Panc1 (cell line): ENCODE measurements around the gene TSPYL4. TPM values are rescaled to one million over a fixed set of nuclear protein-coding genes. Genes with fewer than 3 reads are reported as not detected.
A peak's percentile ranks its signal among the peaks of the same experiment; 100 is the strongest.

Experiments
- ATAC-seq: fragments of 200-7000 bp; cut with Tn5 transposase; 2 replicates; pipeline ENCODE4 v1.9.1; 2020; ENCODE audit warnings: mild to moderate bottlenecking, moderate library complexity
- BruUV-seq: library from RNA; stranded (reverse); fragments of 400-500 nt; replicated peaks from 2 replicates; lab custom pipeline; 2021; lab: Mats Ljungman, UMichigan
- CTCF ChIA-PET: fragments of 300-600 bp; sonication (Branson Sonifier 250); formaldehyde crosslinking; loops from one replicate; lab custom pipeline; 2022; ENCODE audit warnings: antibody characterized with exemption; lab: Charles Lee
- POLR2A ChIA-PET: fragments of 300-600 bp; sonication (Branson Sonifier 250); formaldehyde crosslinking; loops from one replicate; lab custom pipeline; 2022; ENCODE audit warnings: antibody characterized with exemption; lab: Charles Lee
- DNase-seq: peaks from one replicate; pipeline ENCODE4 v3.0.0-alpha.2; 2010; ENCODE audit warnings: low read depth, low spot score
- H3K27ac ChIP-seq: 2 replicates; pipeline ENCODE4 v1.5.1; 2011; ENCODE audit warnings: mild to moderate bottlenecking, low read length, inconsistent platforms
- H3K27me3 ChIP-seq: fragments of 200-500 bp; sonication (Bioruptor generic); 2 replicates; pipeline ENCODE4 v1.6.0; 2014; ENCODE audit warnings: low read length, inconsistent platforms; ENCODE audit not compliant: control insufficient read depth, insufficient read depth
- H3K36me3 ChIP-seq: fragments of 200-500 bp; sonication (Bioruptor generic); 2 replicates; pipeline ENCODE4 v1.5.1; 2014; ENCODE audit warnings: inconsistent platforms, mild to moderate bottlenecking, low read length, moderate library complexity; ENCODE audit not compliant: control insufficient read depth, insufficient read depth
- H3K4me1 ChIP-seq: 2 replicates; pipeline ENCODE4 v1.5.1; 2011; ENCODE audit warnings: inconsistent platforms, mild to moderate bottlenecking, low read length, moderate library complexity; ENCODE audit not compliant: control insufficient read depth, insufficient read depth
- H3K4me3 ChIP-seq, 2 experiments: 2 replicates each; pipeline ENCODE4 v1.5.1; 2011 to 2012; ENCODE audit warnings: low read depth in 2 of 2, low read length in 2 of 2, mild to moderate bottlenecking in 2 of 2, inconsistent platforms in 1 of 2, moderate library complexity in 1 of 2
- H3K9me3 ChIP-seq: fragments of 200-500 bp; sonication (Bioruptor generic); 2 replicates; pipeline ENCODE4 v1.5.1; 2014; ENCODE audit warnings: low read depth, mild to moderate bottlenecking, inconsistent platforms, low read length, moderate library complexity; ENCODE audit not compliant: control insufficient read depth, insufficient read depth
- CTCF ChIP-seq: fragments of 450-650 bp; IDR thresholded peaks from 2 replicates; pipeline ENCODE4 v1.5.1; 2017; ENCODE audit warnings: mild to moderate bottlenecking
- POLR2AphosphoS5 ChIP-seq: IDR thresholded peaks from 2 replicates; pipeline ENCODE4 v1.6.1; 2012; ENCODE audit warnings: mild to moderate bottlenecking, low read depth, low read length, moderate library complexity
- SIN3A ChIP-seq: IDR thresholded peaks from 2 replicates; pipeline ENCODE4 v1.6.1; 2012; ENCODE audit warnings: low read depth, mild to moderate bottlenecking, low read length, moderate library complexity, borderline replicate concordance; ENCODE audit not compliant: insufficient read depth
- TCF7L2 ChIP-seq: IDR thresholded peaks from 2 replicates; pipeline ENCODE4 v1.6.1; 2011; ENCODE audit warnings: mild to moderate bottlenecking, low read depth, low read length, inconsistent platforms
- in situ Hi-C: cut with HindIII; loops from 2 replicates; pipeline ENCODE4 v1.10.0; 2016; ENCODE audit warnings: low sequenced_read_pairs, low pct_unique_long_range_greater_than_20kb
- intact Hi-C: fragments of 100-400 bp; cut with micrococcal nuclease; formaldehyde crosslinking; loops from one replicate; pipeline ENCODE4 v1.10.0; 2022; ENCODE audit not compliant: unreplicated experiment
- total RNA-seq: library from RNA; stranded (reverse); gene quantifications from one replicate; pipeline ENCODE4 v1.2.1, GENCODE V29; 2021; ENCODE audit not compliant: unreplicated experiment
- TF ChIP-seq, protein P1 (sequence below), 2 experiments: IDR thresholded peaks; 2 replicates each; pipeline ENCODE4 v1.6.1; 2011 to 2012; ENCODE audit warnings: low read depth in 2 of 2, control low read depth in 1 of 2, low read length in 1 of 2, mild to moderate bottlenecking in 1 of 2, moderate library complexity in 1 of 2; ENCODE audit not compliant: insufficient read depth in 1 of 2

TSPYL4 gene
- total RNA-seq, 1 experiment from 2014 or later: 7.6 TPM

DNA sequence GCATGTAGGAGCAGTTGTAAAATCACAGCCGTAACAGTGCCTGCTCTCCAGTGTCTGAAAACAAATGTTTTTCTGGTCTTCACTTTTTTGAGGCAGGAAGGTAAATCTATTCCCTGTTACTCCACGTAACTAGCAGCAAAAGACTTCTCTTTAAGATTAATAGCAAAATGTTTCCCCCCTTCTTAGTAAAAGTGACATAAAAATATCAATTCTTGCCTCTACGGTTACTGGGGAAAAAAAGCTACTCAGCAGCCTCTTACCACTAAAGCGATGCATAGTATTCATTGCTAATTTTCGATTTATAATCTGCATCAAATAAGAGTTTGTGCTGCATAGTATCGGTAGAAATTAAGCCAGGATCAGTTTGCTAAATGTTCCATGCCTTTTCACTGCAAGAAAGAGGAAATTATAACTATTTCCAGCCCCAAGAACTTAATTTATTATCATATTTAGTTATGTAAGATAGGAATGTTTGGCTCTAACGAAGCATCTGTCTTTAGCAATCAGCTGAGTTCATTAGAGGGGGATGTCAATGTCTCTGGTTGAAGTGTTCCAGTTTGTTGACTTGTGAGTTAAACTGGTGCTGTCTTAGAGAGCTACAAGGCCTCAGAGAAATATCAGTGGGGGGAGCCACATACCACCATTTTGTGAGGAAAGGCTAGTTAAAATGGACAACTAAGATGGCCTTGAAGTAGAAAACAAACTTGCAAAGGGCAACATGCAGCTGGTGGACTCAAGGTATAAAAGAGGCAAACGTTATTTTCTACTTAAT is 26.5 kb upstream of the TSPYL4 start:
- Histone ChIP-seq H3K27ac (peak overlapping the region; percentile 98), H3K4me3 (peak overlapping the region; percentile 91 to 92), H3K9me3 (no peaks in the 10 kb centered on the region), H3K36me3 (peaks cover 8% of the 10 kb centered on the region), H3K27me3 (no peaks in the 10 kb centered on the region), H3K4me1 (peaks cover 28% of the 10 kb centered on the region)
- in situ Hi-C loops (no loop called here), intact Hi-C loops (no loop called here)
- DNase-seq: no peak
- ATAC-seq: no peak
- POLR2A ChIA-PET: interaction anchor here (1.0 kb wide), 1 partner anchor 14 kb away, joined by 3 read pairs; no protein-coding TSS in a partner anchor
- no peak for TF ChIP-seq TCF7L2
- TF ChIP-seq, protein P1, sequence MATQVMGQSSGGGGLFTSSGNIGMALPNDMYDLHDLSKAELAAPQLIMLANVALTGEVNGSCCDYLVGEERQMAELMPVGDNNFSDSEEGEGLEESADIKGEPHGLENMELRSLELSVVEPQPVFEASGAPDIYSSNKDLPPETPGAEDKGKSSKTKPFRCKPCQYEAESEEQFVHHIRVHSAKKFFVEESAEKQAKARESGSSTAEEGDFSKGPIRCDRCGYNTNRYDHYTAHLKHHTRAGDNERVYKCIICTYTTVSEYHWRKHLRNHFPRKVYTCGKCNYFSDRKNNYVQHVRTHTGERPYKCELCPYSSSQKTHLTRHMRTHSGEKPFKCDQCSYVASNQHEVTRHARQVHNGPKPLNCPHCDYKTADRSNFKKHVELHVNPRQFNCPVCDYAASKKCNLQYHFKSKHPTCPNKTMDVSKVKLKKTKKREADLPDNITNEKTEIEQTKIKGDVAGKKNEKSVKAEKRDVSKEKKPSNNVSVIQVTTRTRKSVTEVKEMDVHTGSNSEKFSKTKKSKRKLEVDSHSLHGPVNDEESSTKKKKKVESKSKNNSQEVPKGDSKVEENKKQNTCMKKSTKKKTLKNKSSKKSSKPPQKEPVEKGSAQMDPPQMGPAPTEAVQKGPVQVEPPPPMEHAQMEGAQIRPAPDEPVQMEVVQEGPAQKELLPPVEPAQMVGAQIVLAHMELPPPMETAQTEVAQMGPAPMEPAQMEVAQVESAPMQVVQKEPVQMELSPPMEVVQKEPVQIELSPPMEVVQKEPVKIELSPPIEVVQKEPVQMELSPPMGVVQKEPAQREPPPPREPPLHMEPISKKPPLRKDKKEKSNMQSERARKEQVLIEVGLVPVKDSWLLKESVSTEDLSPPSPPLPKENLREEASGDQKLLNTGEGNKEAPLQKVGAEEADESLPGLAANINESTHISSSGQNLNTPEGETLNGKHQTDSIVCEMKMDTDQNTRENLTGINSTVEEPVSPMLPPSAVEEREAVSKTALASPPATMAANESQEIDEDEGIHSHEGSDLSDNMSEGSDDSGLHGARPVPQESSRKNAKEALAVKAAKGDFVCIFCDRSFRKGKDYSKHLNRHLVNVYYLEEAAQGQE (IDR thresholded peaks at IDR 0.05; ENCODE audit: insufficient read depth in 1 of 2, low read depth in 2 of 2, low read length in 1 of 2): no peak
- TF ChIP-seq SIN3A: no peak
- no peak for TF ChIP-seq POLR2AphosphoS5
- TF ChIP-seq CTCF: peak; percentile 15; the same call in 1 of the 2 replicates
- no TSS peak for BruUV-seq
- CTCF ChIA-PET: interaction anchor here (2.5 kb wide), 1 partner anchor 12 kb away, joined by 8 read pairs; no protein-coding TSS in a partner anchor

DNA sequence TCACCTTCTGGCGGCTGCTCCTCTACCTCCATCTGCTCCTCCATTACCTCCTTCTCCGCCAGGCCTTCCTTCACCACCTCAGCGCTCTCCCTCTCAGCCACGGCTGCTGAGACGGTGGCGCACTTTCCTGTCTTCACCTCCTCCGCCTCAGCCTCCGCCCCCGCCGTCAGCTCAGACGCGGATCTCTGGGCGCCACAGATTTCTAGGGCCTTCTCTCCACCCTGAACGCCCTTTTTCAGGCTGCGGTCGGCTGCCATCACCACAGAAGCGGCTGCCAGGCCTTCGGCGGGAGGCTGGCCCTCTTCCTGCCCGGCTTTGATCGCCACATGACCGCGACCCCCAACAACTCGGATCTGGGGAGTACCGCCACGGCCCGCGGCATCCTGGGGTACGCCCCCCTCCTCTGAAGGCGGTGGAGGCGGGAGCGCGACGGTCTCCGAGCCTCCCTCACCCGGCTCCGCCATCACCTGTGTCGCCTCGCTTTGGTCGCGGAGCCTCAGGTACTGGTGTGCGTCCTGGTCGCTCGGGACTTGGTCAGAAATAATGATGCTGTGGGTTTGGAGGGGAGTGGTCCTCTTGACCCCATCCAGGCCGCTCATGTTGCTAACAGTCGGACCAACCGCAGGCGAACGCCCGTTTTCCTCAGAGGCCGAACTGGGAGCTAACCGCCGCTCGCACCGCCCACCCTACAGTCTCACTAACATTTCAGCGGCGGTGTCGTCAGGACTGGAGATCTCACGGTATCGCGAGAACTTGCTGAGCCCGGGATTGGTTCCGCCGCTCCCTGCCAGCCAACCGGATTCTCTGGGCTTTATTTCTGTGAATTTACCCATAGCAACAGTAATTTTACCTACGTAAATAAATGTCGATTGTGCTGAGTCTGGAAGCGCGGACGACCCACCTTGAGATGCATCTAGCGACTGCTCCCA is 25.6 kb upstream of the TSPYL4 start, which contains the start of gene TSPYL1:
TSPYL1 (minus strand) TSS at position 699 of the 929 bp plus-strand sequence; CDS start at position 599, 100 bp downstream.
- TSS peak; percentile 87 for BruUV-seq
- no peaks in the 10 kb centered on the region for H3K9me3 ChIP-seq
- ChIA-PET POLR2A (interaction anchor here (1.0 kb wide), 1 partner anchor 13 kb away, joined by 3 read pairs; no protein-coding TSS in a partner anchor), CTCF (interaction anchor here (2.5 kb wide), 1 partner anchor 11 kb away, joined by 8 read pairs; no protein-coding TSS in a partner anchor)
- in situ Hi-C loops (no loop called here), intact Hi-C loops (no loop called here)
- peak within 1 kb of the TSS; percentile 91 to 92 for H3K4me3 ChIP-seq
- peak within 1 kb of the TSS; percentile 98 for H3K27ac ChIP-seq
- H3K27me3 ChIP-seq: no peaks in the 10 kb centered on the region
- ATAC-seq (peak; percentile 96), DNase-seq (peak; percentile 97)
- peaks cover 28% of the 10 kb centered on the region for H3K4me1 ChIP-seq
- peaks cover 8% of the 10 kb centered on the region for H3K36me3 ChIP-seq
- TF ChIP-seq SIN3A (peak; percentile 81), CTCF (peak; percentile 18; the same call in 1 of the 2 replicates), TCF7L2 (peak; percentile 53; the same call in 1 of the 2 replicates), POLR2AphosphoS5 (peak; percentile 94)
- TF ChIP-seq, protein P1 (IDR thresholded peaks at IDR 0.05; ENCODE audit: insufficient read depth in 1 of 2, low read depth in 2 of 2, low read length in 1 of 2): no peak
